ENCODE results near the gene MRPL21. TPM values are rescaled to one million over a fixed set of nuclear protein-coding genes. Genes with fewer than 3 reads are reported as not detected.

The MRPL21 gene
- total and polyA plus RNA-seq, 2 donors (not counting 1 experiment from before 2014, with no cell fraction given), result 23.8 to 35.8 TPM

DNA sequence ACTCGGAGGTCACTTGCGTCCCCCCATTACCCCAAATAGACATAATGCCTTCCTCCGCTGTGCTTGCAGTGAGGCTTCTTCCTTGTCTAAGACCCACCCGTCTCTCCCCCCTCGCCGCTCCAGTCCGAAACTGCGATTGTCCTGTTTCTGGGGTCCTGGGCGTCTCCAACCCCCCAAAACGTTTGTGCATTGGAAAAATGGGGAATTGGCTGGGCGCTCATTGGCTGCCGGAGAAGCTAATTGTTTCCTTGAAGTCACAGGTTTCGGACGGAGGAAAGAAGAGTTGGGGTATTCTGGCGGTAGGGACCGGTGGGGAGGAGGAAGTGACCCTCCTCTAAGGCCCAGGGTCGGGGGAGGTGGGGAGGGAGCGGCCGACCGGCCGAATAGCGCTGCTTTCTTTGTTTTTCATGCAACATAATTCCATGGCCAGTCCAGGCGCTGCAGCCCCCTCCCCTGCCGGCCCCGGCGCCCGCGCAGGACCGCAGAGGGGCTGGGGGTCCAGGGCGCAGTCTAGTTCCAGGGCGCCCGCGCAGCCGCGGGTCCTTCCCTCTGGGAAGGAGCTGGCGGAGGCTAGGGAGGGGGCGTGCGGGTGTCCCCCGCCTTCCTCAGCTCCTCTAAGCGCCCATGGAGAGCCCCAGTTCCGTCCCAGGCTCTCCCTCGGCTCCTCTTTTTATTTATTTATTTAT, 49.2 kb downstream of the MRPL21 start:
- Histone ChIP-seq H3K27me3 (replicated peaks in 1 of 4; ENCODE audit: control extremely low read depth in 1 of 4, control insufficient read depth in 3 of 4, insufficient read depth in 4 of 4, low read length in 3 of 4) (peaks cover 0 to 25% (median 15%) of the 10 kb centered on the region in 4 experiments), H3K36me3 (replicated peaks in 1 of 2; ENCODE audit: control extremely low read depth in 1 of 2, control insufficient read depth in 1 of 2, extremely low read depth in 1 of 2, insufficient read depth in 2 of 2, low read length in 1 of 2) (no peaks in the 10 kb centered on the region), H3K4me2 (replicated peaks; ENCODE audit: low read depth, low read length, poor library complexity, severe bottlenecking) (peak overlapping the region; percentile 82), H3K4me3 (ENCODE audit: control extremely low read depth in 1 of 5, extremely low read depth in 1 of 5, insufficient read depth in 1 of 5, low read depth in 2 of 5, low read length in 4 of 5) (no peak overlapping the region), H2AFZ (ENCODE audit: insufficient read depth, low read depth, low read length, poor library complexity, severe bottlenecking) (no peak overlapping the region), H3K79me2 (ENCODE audit: control insufficient read depth, insufficient read depth, low read length) (no peaks in the 10 kb centered on the region), H4K20me1 (ENCODE audit: control insufficient read depth, insufficient read depth, low read length, poor library complexity, severe bottlenecking) (no peaks in the 10 kb centered on the region), H3K4me1 (ENCODE audit: control insufficient read depth in 2 of 2, insufficient read depth in 2 of 2, low read length in 2 of 2) (peaks cover 13% of the 10 kb centered on the region in 2 donors), H3K9ac (ENCODE audit: low read length) (no peak overlapping the region), H3K9me3 (ENCODE audit: control extremely low read depth in 1 of 3, control insufficient read depth in 2 of 3, insufficient read depth in 1 of 3, low read length in 2 of 3) (peaks cover 0 to 4% (median 0%) of the 10 kb centered on the region in 3 donors), H3K27ac (ENCODE audit: low read length in 2 of 2) (no peak overlapping the region)
- peaks cover 9% of the 10 kb centered on the region for H3K4me1 Mint-ChIP-seq
- intact Hi-C loops (cut with micrococcal nuclease), result no loop called here
- TF ChIP-seq, protein P1, sequence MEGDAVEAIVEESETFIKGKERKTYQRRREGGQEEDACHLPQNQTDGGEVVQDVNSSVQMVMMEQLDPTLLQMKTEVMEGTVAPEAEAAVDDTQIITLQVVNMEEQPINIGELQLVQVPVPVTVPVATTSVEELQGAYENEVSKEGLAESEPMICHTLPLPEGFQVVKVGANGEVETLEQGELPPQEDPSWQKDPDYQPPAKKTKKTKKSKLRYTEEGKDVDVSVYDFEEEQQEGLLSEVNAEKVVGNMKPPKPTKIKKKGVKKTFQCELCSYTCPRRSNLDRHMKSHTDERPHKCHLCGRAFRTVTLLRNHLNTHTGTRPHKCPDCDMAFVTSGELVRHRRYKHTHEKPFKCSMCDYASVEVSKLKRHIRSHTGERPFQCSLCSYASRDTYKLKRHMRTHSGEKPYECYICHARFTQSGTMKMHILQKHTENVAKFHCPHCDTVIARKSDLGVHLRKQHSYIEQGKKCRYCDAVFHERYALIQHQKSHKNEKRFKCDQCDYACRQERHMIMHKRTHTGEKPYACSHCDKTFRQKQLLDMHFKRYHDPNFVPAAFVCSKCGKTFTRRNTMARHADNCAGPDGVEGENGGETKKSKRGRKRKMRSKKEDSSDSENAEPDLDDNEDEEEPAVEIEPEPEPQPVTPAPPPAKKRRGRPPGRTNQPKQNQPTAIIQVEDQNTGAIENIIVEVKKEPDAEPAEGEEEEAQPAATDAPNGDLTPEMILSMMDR (IDR thresholded peaks at IDR 0.05), result no peak
- no peak for TF ChIP-seq EZH2 (IDR thresholded peaks at IDR 0.05; ENCODE audit: borderline replicate concordance, insufficient read depth, low read depth, low read length, poor library complexity, severe bottlenecking)
- ChIA-PET POLR2A (interaction anchor here (0.6 kb wide), 1 partner anchor 11 kb away, joined by 6 read pairs; no protein-coding TSS in a partner anchor), CTCF (interaction anchor here (0.6 to 1.3 kb wide), 3 partner anchors 10 to 71 kb away, joined by 4 to 7 read pairs (median 5); no protein-coding TSS in a partner anchor)
- DNase-seq (no peak), ATAC-seq (ENCODE audit: low read depth) (no peak)
- WGBS (ENCODE audit: insufficient coverage), result 34% methylated on average over 25 of the region's 42 CpGs
- H3K27ac Mint-ChIP-seq, result no peak overlapping the region
- no peaks in the 10 kb centered on the region for H3K9me3 Mint-ChIP-seq (ENCODE audit: insufficient read depth)
- H3K27me3 Mint-ChIP-seq, result peaks cover 24% of the 10 kb centered on the region
- peak overlapping the region; percentile 50 for H3K4me3 Mint-ChIP-seq

DNA sequence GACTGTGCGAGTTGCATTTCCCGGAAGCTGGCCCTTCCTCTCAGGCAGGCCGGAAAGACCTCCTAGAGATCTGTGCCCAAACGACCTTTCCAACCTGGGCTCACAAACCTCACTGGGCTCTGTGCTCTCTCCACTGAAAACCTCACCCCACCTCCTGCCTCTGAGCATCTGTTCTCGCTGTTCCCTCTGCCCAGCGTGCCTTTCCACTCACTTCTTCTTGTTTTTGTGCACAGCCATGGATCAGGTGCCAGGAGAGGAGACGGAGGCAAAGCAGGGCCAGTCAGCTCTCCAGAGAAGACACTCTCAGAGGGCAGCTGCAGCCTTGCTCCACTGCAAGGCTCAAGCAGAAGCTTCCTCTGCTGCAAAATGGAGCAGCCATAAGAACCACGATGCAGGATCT, 51.0 kb downstream of the MRPL21 start:
- WGBS (ENCODE audit: insufficient coverage), result 74% methylated on average over 8 of the region's 8 CpGs
- Histone ChIP-seq H4K20me1 (ENCODE audit: control insufficient read depth, insufficient read depth, low read length, poor library complexity, severe bottlenecking) (no peaks in the 10 kb centered on the region), H3K27me3 (replicated peaks in 1 of 4; ENCODE audit: control extremely low read depth in 1 of 4, control insufficient read depth in 3 of 4, insufficient read depth in 4 of 4, low read length in 3 of 4) (peaks cover 0 to 25% (median 14%) of the 10 kb centered on the region in 4 experiments), H3K4me3 (ENCODE audit: control extremely low read depth in 1 of 5, extremely low read depth in 1 of 5, insufficient read depth in 1 of 5, low read depth in 2 of 5, low read length in 4 of 5) (no peak overlapping the region), H3K9ac (ENCODE audit: low read length) (no peak overlapping the region), H3K9me3 (ENCODE audit: control extremely low read depth in 1 of 3, control insufficient read depth in 2 of 3, insufficient read depth in 1 of 3, low read length in 2 of 3) (peaks cover 0 to 4% (median 0%) of the 10 kb centered on the region in 3 donors), H3K27ac (ENCODE audit: low read length in 2 of 2) (no peak overlapping the region), H3K36me3 (replicated peaks in 1 of 2; ENCODE audit: control extremely low read depth in 1 of 2, control insufficient read depth in 1 of 2, extremely low read depth in 1 of 2, insufficient read depth in 2 of 2, low read length in 1 of 2) (no peaks in the 10 kb centered on the region), H3K79me2 (ENCODE audit: control insufficient read depth, insufficient read depth, low read length) (no peaks in the 10 kb centered on the region), H2AFZ (ENCODE audit: insufficient read depth, low read depth, low read length, poor library complexity, severe bottlenecking) (no peak overlapping the region), H3K4me2 (replicated peaks; ENCODE audit: low read depth, low read length, poor library complexity, severe bottlenecking) (no peak overlapping the region), H3K4me1 (ENCODE audit: control insufficient read depth in 2 of 2, insufficient read depth in 2 of 2, low read length in 2 of 2) (peaks cover 13% of the 10 kb centered on the region in 2 donors)
- Mint-ChIP-seq H3K27ac (no peak overlapping the region), H3K4me1 (peaks cover 9% of the 10 kb centered on the region), H3K4me3 (no peak overlapping the region), H3K9me3 (ENCODE audit: insufficient read depth) (no peaks in the 10 kb centered on the region), H3K27me3 (peaks cover 21% of the 10 kb centered on the region)
- intact Hi-C loops (cut with micrococcal nuclease), result no loop called here
- TF ChIP-seq, protein P1 (IDR thresholded peaks at IDR 0.05), result no peak
- TF ChIP-seq EZH2 (IDR thresholded peaks at IDR 0.05; ENCODE audit: borderline replicate concordance, insufficient read depth, low read depth, low read length, poor library complexity, severe bottlenecking), result no peak
- ATAC-seq (ENCODE audit: low read depth), result no peak
- CTCF ChIA-PET, result interaction anchor here (0.8 to 1.3 kb wide), 3 partner anchors 8 to 19 kb away, joined by 3 to 6 read pairs (median 3); no protein-coding TSS in a partner anchor
- POLR2A ChIA-PET, result no interaction called here
- DNase-seq, result no peak
